Activated CD4-positive, CD25-positive, alpha-beta regulatory T cell treated with anti-CD3 and anti-CD28 coated beads, Interleukin-2, amount 50 U/mL, for 72 hours (primary cell): ENCODE data around the gene FUT3.
"Not testable (repeated sequence)": the region's sequence is repeated elsewhere in the genome, so short reads cannot be mapped to it uniquely, and the experiment has no call there.

Source experiments
- DNase-seq: peaks from one replicate; pipeline ENCODE4 v3.0.0; 2021

FUT3 gene

DNA sequence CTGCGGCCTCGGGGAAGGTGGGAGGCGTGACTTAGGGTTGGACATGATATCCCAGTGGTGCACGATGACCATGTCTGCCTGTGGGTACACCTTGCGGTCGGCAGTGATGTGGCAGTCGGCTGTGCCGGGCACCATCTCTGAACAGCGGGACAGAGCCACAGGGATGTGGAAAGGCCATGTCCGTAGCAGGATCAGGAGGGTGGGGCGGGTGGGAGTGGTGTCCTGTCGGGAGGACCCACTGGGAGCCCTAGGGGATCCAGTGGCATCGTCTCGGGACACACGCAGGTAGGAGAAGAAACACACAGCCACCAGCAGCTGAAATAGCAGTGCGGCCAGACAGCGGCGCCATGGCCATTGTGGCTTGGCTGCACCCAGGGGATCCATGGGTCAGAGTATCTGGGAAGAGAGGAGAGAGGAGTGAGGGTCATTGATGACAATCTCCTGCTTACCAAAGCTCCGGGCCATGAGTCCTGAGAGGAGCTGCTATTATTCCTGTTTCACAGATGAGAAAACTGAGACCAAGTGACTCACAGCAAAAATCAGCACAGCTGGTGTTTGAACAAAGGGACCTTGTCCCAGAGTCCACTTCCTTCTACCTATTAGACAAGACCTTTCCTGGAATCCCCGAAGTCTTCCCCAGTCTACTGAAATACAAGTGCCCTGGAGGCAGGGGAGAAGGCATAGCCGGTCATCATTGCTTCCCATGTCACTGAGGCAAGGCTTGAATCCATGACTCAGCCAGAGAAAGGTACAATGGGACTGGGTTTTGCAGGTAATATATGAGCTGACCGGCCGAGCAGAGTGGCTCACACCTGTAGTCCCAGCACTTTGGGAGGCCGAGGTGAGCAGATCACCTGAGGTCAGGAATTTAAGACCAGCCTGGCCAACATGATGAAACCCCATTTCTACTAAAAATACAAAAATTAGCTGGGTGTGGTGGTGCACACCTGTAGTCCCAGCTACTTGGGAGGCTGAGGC is 6.5 kb downstream of the FUT3 start:
- no peak for DNase-seq

DNA sequence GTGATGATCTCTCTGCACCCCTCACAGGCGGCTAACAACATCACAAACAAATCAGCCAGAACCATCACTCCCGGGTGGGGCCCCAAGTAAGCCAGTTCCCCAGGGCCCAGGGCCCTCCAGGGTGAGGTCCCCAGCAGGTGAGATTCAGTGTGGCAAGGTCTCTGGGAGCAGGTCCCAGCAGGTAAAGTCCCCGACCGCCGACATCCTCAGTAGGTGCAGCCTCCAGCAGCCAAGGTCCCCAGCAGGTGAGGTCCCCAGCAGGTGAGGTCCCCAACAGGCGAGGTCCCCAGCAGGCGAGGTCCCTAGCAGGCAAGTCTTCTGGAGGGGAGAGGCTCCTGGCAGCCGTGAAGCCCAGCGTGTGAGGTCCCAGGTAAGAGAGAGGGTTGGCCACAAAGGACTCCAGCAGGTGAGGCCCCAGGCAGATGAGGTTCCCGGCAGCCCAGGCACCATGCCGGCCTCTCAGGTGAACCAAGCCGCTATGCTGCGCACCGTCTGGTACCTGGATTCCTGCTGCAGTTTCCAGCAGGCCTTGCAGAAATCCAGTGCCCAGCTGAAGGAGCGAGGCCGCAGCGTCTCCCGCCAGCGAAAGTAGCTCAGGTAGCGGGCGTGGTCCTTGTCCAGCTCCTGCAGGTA is 7.8 kb downstream of the FUT3 start:
- no peak for DNase-seq

DNA sequence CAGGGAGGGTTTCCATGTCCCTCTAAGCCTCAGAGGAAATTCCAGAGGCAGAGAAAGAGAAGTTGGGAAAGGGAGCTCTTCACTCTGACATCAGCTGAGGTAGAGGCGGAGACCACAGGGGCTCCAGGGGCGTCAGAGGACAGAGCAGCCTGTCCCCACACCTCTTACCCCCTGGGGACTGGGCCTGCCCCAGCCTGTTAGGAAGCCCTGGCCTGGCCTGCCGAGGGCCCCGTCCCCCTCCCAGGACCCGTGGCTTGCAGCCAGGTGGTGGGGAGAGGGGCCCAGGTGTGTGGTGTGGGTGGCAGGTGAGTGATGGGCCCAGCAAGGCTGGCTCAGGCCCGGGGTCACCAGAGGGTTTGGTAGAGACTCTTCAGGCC is 9.5 kb downstream of the FUT3 start:
- DNase-seq, result not testable (repeated sequence)

DNA sequence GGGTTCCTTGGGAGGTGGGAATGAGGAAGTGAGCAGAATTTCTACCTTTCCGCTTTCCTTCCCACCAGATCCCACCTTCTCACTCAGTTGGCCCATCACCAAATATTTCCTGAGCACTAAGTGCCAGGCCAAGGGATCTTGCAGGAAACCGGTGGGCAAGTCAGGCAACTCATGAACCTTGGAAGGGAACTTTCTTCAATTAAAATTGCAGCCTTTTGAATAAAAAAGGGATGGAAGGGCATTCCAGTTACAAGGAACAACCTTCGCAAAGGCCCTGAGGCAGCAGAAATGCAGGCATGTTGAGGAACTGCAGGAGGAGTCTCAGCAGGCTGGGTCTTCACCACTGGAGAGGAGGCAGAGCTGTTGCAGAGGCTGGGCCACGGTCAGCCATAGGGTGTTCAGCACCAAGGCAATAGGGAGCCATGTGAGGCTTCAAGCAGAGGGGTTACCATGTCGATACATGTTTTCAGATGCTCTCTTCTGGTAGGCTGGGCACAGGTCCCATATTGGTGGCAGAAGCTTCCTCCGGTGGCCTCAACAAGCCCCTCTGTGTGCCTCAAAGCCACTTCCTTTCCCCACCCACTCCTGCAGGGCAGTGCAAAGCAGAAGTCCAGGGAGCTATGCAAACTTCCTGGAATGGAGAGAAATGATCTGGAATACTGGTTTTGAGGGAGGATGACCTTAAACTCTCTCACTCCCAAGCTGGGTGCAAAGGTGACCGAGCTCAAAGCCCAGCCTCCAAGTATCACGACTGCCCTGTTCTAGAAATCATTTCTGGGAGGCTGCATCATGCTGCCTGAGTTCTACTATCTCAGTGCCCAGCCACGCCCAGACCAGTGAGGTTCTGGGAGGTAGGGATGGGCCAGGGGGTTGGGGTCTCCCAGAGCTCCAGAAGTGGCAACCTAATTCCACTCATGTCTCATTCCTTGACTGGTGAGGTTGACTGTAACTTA is 11.9 kb downstream of the FUT3 start, which contains the start of gene FUT6:
Gene FUT6 (minus strand): TSS at position 638 of the 953 bp plus-strand sequence. CDS start 7,135 bp downstream, outside the sequence.
- DNase-seq, result no peak

DNA sequence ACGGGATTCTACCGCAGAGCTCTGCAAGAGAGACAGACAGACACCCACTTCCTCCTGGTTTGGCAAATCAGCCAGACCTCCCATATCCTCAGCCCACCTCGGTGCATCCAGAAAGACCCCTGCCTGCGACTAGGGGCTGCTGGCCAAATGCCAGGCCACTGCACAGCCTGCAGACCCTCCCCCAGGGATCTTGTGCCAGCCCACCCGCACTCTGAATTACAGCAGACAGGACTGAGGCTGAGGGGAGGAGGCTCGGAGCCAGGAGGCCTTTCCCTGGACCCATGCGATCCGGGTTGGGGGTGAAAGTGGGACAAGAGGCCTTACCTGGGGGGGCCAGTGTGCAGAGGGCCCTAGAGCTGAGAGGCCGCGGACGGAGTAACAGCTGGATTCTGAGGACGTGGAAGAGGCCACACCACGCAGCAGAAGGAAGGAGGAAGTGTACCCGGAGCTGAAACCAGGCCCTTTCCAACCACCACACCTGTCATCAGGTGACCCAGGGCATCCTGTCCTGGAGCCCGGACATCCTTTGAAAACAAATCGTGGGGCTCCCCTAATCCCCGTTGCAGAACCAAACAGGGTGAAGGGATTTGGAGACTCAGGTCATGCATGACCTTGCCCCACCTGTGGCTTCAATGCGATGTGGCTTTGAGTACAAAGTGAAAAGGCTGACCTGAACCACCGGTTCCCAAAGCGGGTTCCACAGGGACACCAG is 12.7 kb downstream of the FUT3 start:
- no peak for DNase-seq

DNA sequence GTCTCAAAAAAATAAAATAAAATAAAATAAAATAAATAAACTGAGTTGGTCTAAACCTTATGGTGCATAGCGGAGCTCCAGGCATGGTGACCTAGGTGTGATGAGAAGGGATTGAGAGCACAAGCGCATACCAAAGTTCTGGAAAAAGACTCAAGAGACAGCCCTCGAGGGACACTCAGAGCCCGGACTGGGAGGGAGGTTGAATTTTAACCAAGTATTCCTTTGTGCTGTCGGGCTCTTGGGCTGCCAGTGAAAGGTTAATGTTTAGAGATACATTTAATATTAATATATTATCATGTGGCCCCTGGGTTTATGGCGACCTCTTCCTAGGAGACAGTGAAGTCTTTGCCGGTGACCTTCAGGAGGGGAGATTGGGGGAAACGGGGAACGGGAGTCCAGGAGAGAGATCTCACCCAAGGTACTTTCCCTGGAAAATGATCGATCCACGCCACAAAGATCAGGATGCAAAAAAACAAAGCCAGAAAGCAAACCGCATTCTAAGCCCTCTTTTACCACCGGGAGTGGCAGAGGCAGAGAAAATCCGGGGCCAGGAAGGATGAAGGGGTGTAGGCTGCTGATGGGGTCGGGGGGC is 13.4 kb downstream of the FUT3 start:
- DNase-seq, result no peak

DNA sequence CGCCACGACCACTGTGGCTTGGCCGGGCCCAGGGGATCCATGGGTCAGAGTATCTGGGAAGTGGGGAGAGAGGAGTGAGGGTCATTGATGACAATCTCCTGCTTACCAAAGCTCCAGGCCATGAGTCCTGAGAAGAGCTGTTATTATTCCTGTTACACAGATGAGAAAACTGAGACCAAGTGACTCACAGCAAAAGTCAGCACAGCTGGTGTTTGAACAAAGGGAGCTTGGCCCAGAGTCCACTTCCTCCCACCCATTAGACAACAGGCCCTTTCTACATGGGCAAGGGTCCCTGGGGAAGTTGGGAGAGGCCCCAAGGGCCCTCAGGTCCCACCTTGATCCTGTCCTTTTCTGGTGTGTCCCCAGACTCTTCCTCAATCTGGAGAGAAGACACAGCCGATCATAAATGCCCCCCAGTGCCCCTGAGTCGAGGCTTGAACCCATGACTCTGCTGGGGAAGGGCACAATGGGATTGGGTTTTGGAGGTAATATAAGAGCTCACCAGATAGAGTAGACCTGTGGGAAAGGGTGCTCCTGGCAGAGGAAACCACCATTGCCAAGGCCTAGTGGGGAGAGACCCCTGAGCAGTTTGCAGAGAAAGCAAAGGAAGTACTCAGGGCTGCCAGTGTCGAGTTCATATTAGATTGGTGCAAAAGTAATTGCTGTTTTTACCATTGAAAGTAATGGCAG is 18.6 kb downstream of the FUT3 start:
- no peak for DNase-seq

DNA sequence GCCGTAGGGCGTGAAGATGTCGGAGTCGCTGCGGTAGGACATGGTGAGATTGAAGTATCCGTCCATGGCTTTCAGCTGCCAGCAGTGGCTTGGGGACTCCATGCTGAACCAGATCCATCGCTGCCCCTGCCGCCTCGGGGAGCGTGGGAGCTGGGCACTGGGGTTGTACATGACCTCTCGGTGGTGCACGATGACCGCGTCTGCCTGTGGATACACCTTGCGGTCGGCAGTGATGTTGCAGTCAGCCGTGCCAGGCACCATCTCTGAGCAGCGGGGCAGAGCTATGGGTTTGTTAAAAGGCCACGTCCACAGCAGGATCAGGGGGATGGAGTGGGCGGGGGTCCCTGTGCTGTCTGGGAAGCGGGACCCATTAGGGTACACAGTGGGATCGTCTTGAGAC is 19.2 kb downstream of the FUT3 start:
- no peak for DNase-seq

DNA sequence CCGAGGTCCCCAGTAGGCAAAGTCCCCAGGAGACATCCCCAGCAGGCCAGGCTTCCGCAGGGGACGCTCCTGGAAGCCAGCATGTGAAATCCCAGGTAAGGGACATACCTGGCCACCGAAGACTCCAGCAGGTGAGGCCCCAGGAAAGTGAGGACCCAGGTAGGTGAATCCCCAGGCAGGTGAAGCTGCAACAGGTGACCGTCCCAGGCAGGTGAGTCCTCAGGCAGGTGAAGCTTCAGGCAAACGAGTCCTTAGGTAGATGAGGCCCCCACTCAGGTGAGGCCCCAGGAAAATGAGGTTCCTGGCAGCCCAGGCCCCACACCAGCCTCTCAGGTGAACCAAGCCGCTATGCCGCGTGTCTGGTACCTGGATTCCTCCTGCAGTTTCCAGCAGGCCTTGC is 20.1 kb downstream of the FUT3 start:
- DNase-seq, result no peak

DNA sequence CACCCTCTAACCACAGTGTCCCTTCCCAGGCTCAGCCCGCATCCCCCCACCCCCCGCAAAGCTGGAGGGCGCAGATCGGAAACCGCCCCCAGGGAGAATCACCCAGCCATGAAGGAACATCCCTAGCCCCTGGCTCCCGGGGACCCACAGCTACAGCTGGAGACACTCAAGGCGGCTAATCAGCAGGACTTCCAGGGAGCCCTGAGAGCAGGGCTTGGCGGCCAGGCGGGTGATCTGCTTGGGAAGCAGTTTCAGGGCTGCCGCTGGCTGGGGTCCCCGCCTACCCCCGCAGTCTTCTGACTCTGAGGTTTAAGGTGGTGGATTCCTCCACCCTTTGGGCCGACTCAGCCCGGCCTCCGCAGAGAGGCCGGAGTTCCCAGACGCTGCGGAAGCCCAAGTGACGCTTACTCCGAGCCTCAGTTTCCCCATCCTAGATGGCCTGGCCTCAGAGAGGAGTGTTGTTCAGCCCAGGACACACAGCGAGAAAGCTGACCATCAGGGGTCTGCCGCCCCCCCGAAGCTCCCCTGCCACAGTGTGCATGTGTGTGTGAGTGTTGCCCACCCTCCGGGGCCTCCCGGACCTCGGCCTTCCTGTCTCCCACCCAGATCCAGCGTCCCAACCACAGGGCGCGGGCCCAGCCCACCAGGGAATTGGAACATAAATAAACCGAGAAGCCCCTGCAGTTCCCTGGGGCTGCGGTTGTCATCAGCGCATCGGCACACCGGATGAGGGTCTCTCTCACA is 21.5 kb downstream of the FUT3 start:
- no peak for DNase-seq

DNA sequence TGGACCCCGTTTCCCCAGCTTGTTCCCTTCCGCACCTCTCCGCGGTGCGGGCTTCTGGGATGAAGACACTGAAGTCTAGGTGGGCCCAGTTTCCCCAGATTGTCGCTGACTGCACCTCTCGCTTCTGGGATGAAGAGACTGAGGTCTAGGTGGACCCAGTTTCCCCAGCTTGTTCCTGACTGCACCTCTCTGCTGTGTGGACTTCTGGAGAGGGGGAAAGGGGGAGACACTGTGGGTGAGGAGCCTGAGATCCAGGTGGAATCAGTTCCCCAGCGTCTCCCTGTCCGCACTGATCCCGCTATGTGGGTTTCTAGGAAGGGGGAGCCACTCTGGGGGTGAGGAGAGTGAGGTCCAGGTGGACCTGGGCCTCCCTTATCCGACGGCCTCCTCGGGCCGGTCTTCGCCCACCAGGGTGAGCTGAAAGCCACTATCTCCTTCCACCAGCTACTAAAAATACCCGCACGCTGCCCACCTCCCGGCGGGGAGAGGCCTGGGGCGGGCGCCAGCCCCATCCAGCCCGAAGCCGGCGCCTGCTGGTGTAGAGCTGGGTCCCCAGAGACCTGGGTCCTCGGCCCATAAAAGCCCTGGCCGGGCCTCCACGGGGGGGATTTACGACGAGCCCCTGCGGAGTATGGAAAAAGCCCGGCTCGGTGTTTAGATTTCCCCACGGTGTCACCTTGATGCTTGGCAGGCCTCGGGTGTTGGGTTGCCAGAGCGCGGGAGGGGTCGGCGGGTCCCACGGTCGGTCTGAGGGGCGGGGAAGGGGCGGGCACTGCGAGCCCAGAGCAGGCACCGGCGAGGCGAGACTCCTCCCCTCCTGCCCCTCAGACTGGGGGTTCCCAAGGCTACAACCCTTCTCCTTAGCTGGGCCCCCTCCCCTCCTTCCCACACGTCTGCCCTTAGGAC is 22.3 kb downstream of the FUT3 start:
- peak; percentile 36 for DNase-seq

DNA sequence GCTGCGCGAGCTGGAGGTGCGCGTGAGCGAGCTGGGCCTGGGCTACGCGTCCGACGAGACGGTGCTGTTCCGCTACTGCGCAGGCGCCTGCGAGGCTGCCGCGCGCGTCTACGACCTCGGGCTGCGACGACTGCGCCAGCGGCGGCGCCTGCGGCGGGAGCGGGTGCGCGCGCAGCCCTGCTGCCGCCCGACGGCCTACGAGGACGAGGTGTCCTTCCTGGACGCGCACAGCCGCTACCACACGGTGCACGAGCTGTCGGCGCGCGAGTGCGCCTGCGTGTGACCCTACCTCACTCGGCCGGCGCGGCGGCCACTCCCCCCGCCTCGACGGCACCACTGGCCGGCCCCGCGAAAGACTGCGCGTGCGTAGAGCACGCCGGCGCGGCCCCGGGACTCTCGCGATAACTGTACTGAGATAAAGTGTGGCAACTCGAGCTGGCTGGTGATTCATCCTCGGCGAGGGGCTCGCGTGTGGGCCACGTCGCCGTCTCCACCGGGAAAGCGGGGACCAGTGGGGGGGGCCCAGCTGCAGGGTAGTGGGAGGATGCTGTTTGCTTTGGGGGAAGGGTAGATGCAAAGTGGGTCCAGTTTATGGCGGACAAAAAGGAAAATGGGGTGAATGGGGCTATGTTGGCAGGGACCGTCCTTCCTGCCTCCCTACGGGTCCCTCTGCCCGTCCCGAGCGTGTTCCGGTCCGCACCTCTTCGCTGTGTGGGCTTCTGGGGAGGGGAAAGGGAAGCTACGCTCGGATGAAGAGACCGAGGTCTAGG is 23.2 kb downstream of the FUT3 start:
- DNase-seq, result peak; percentile 97

DNA sequence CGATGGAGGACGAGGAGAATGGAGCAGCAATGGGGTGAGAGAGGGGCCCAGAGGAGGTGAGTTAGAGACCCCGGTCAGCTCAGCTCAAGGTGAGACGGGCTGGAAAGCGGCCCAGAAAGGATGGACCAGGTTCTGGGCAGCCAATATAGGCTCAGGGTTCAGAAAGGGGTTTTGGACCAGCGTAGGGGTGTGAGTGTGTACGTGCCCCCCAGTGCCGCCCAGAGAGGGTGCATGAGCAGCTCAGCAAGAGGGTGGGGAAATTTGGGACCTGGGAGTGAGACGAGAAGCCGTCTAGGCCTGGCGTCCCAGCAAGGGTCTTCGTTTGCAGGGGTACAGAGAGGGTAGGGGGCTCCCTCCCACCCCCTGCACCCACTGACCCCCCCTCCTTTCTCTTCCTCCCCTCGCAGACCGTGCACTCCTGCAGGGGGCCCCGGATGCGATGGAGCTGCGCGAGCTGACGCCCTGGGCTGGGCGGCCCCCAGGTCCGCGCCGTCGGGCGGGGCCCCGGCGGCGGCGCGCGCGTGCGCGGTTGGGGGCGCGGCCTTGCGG is 23.8 kb downstream of the FUT3 start:
- no peak for DNase-seq

DNA sequence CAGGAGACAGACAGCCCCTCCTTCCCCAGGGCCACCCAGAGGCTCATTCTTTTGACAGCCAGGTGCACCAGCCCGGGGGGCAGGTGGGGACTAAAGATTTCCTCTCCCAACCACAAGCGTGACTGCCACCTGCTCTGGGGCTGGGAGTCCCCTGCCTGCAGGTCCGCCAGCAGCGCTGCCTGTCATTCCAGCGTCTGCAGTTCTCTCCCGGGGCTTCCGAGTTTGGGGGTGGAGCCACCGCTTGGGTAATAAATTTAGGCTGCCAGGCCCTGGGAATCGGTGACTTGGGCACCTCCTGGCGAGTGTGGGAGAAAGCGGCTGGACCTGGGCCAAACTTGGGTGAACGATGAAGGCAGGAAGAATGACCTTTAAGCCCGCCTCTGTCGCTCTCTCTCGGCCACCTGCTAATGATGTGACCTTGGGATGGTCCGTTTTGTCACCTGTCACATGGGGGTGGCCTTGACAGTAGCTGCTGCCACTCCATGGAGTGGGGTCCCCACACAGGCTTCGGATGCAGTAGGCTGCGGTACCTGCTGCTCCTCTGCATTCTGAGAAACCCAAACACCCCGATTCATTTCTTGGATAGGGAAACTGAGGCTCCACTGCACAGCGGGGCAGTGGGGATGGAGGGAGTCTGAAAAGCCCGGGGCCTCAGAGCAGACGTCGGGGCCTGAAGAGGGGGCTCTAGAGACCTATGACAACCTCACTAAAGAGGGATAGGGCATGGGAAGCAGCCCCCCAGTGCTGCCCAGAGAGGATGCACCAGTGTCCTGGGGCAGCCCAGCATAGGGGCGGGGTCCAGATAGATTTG is 24.5 kb downstream of the FUT3 start:
- no peak for DNase-seq

DNA sequence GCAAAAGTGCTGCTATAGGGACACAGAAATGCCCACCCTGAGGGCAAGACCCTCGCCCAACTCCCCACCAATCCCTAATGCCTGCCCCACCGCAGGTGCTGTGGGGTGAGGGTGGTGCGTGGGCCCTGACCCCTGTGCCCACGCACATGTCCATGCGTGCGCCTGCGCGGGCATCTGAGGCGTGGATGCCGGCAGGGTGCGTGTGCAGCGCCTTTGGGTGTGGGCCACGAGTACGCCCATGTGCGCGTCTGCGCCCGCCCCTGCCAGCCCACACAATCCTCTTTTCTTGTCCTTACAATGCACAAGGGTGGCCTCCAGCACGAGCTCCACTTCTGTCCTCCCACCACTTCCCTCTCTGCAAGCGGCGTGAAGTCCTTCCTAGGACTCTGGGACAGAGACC is 26.1 kb downstream of the FUT3 start:
- DNase-seq, result no peak

DNA sequence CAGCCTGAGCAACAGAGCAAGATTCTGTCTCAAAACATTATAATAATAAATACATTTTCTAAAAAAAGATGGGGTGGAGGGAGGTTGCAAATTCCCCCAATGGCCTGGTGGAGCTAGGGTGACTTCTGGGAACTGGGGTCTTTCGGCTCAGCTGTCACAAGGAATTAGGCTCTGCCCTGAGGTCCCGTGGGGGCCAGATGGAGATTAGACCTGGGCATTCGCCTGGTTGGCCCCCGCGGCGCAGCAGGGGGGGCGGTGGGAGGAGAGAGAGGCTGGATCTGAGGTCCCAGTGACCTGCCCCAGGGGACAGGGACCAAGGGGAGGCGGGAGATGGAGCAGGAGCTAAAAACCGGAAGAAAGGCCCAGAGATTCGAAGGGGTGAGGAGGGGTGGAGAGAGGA is 26.5 kb downstream of the FUT3 start:
- DNase-seq, result no peak

DNA sequence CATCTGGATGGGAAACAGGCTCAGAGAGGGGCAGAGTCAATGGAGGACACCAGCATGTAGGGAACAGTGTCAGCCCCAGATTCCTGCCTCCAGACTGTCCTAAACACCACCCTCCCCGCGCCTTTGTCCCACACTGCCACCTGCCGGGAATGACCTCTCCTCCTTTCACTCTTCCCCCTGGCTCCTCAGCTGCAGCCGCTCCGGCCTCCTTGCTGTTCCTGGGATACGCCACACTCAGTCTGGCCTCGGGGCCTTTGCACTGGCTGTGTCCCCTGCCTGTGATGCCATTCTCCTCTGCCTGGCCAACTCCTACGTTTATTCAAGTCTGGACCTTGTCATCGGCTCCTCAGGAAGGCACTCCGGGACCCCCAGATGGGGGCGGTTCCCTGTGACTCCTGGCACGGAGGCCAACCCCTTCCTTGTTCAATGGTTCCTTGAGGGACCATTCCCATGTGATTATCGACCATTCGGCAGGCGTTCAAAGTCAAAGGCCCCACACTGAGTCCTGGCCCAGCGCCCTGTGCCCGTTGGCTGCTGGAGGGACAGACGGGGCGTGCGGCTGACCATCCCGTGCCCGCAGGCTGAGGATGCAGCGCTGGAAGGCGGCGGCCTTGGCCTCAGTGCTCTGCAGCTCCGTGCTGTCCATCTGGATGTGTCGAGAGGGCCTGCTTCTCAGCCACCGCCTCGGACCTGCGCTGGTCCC is 27.5 kb downstream of the FUT3 start:
- no peak for DNase-seq
